Activated CD4-positive, alpha-beta T cell treated with anti-CD3 and anti-CD28 coated beads, Interleukin-2, amount 10 ng/mL, durations not matched to agents 24 days and 14 days (primary cell): ENCODE data around the gene KPNA1. TPM values are rescaled to one million over a fixed set of nuclear protein-coding genes. Genes with fewer than 3 reads are reported as not detected.

Experiments
- DNase-seq: peaks from one replicate; pipeline ENCODE4 v3.0.0; 2022
- H3K27ac Mint-ChIP-seq: one replicate; pipeline ENCODE4 v1.8.0; 2022; ENCODE audit warnings: mild to moderate bottlenecking, mixed read lengths
- H3K27me3 Mint-ChIP-seq: one replicate; pipeline ENCODE4 v1.8.0; 2022; ENCODE audit warnings: mixed read lengths
- H3K36me3 Mint-ChIP-seq: one replicate; pipeline ENCODE4 v1.8.0; 2022; ENCODE audit warnings: low read depth, mild to moderate bottlenecking, mixed read lengths
- H3K4me1 Mint-ChIP-seq: one replicate; pipeline ENCODE4 v1.8.0; 2021; ENCODE audit warnings: mixed read lengths
- H3K4me3 Mint-ChIP-seq: one replicate; pipeline ENCODE4 v1.8.0; 2022; ENCODE audit warnings: mild to moderate bottlenecking, moderate library complexity, mixed read lengths
- H3K9me3 Mint-ChIP-seq: one replicate; pipeline ENCODE4 v1.8.0; 2021; ENCODE audit warnings: mixed read lengths
- intact Hi-C: fragments of 100-400 bp; cut with micrococcal nuclease; formaldehyde crosslinking; loops from one replicate; pipeline ENCODE4 v1.15.1; 2023
- total RNA-seq: library from RNA; stranded (reverse); gene quantifications from 2 replicates; pipeline ENCODE4 v1.2.3, GENCODE V29; 2022

KPNA1 gene
- total RNA-seq, 1 donor from 2014 or later = 78.4 TPM

GRCh38 chr3:122410111-122410510 lies 104.6 kb downstream of the KPNA1 start:
- Mint-ChIP-seq H3K4me3 (no peak overlapping the region), H3K27ac (no peak overlapping the region), H3K4me1 (peaks cover 27% of the 10 kb centered on the region), H3K9me3 (no peaks in the 10 kb centered on the region), H3K27me3 (no peaks in the 10 kb centered on the region), H3K36me3 (peaks cover 70% of the 10 kb centered on the region)
- no peak for DNase-seq
- intact Hi-C loops = no loop called here

- peak overlapping the region; percentile 1 for H3K27ac Mint-ChIP-seq
- H3K4me1 Mint-ChIP-seq = peaks cover 21% of the 10 kb centered on the region
- no peak overlapping the region for H3K4me3 Mint-ChIP-seq
- no peaks in the 10 kb centered on the region for H3K27me3 Mint-ChIP-seq
- DNase-seq = no peak
- no peaks in the 10 kb centered on the region for H3K9me3 Mint-ChIP-seq
- intact Hi-C loops = no loop called here
- H3K36me3 Mint-ChIP-seq = peaks cover 72% of the 10 kb centered on the region
These were observed 105.3 kb downstream of the KPNA1 start for GRCh38 chr3:122409446-122409845.

GRCh38 chr3:122407946-122408345 lies 106.8 kb downstream of the KPNA1 start:
- Mint-ChIP-seq H3K36me3 (peaks cover 71% of the 10 kb centered on the region), H3K4me1 (peaks cover 16% of the 10 kb centered on the region), H3K27me3 (no peaks in the 10 kb centered on the region), H3K27ac (no peak overlapping the region), H3K9me3 (no peaks in the 10 kb centered on the region), H3K4me3 (no peak overlapping the region)
- intact Hi-C loops = no loop called here
- DNase-seq = no peak

- Mint-ChIP-seq H3K4me1 (peaks cover 14% of the 10 kb centered on the region), H3K27ac (no peak overlapping the region), H3K36me3 (peaks cover 68% of the 10 kb centered on the region), H3K9me3 (no peaks in the 10 kb centered on the region), H3K4me3 (no peak overlapping the region), H3K27me3 (no peaks in the 10 kb centered on the region)
- no peak for DNase-seq
- intact Hi-C loops = no loop called here
These were observed 108.5 kb downstream of the KPNA1 start for GRCh38 chr3:122406198-122406597.

GRCh38 chr3:122405015-122405414 lies 109.7 kb downstream of the KPNA1 start:
- no peak overlapping the region for H3K27ac Mint-ChIP-seq

GRCh38 chr3:122403489-122403888 lies 111.2 kb downstream of the KPNA1 start:
- Mint-ChIP-seq H3K4me3 (no peak overlapping the region), H3K4me1 (peaks cover 5% of the 10 kb centered on the region), H3K27ac (no peak overlapping the region), H3K27me3 (no peaks in the 10 kb centered on the region), H3K9me3 (no peaks in the 10 kb centered on the region), H3K36me3 (peaks cover 57% of the 10 kb centered on the region)
- DNase-seq = no peak
- intact Hi-C loops = no loop called here

More at GRCh38 chr3:122405015-122405414, 109.7 kb downstream of the KPNA1 start:
- Mint-ChIP-seq H3K27me3 (no peaks in the 10 kb centered on the region), H3K4me3 (no peak overlapping the region), H3K4me1 (peaks cover 11% of the 10 kb centered on the region), H3K9me3 (no peaks in the 10 kb centered on the region), H3K36me3 (peaks cover 65% of the 10 kb centered on the region)
- intact Hi-C loops = no loop called here
- no peak for DNase-seq

- intact Hi-C loops = no loop called here
- H3K27me3 Mint-ChIP-seq = no peaks in the 10 kb centered on the region
- peaks cover 39% of the 10 kb centered on the region for H3K4me1 Mint-ChIP-seq
- H3K9me3 Mint-ChIP-seq = no peaks in the 10 kb centered on the region
- peaks cover 48% of the 10 kb centered on the region for H3K36me3 Mint-ChIP-seq
- H3K4me3 Mint-ChIP-seq = no peak overlapping the region
- H3K27ac Mint-ChIP-seq = no peak overlapping the region
- no peak for DNase-seq
These were observed 115.8 kb downstream of the KPNA1 start for GRCh38 chr3:122398920-122399319.

- Mint-ChIP-seq H3K36me3 (peaks cover 43% of the 10 kb centered on the region), H3K27me3 (no peaks in the 10 kb centered on the region), H3K9me3 (no peaks in the 10 kb centered on the region), H3K4me3 (no peak overlapping the region), H3K27ac (peak overlapping the region; percentile 45), H3K4me1 (peaks cover 41% of the 10 kb centered on the region)
- intact Hi-C loops = no loop called here
- no peak for DNase-seq
These were observed 117.5 kb downstream of the KPNA1 start for GRCh38 chr3:122397201-122397600.

- no peak overlapping the region for H3K4me3 Mint-ChIP-seq
- intact Hi-C loops = no loop called here
- H3K4me1 Mint-ChIP-seq = peaks cover 43% of the 10 kb centered on the region
- H3K9me3 Mint-ChIP-seq = no peaks in the 10 kb centered on the region
- no peak overlapping the region for H3K27ac Mint-ChIP-seq
- H3K36me3 Mint-ChIP-seq = peaks cover 42% of the 10 kb centered on the region
- H3K27me3 Mint-ChIP-seq = no peaks in the 10 kb centered on the region
- DNase-seq = no peak
These were observed 118.2 kb downstream of the KPNA1 start for GRCh38 chr3:122396511-122396910.

GRCh38 chr3:122395582-122395981 lies 119.2 kb downstream of the KPNA1 start:
- no peaks in the 10 kb centered on the region for H3K9me3 Mint-ChIP-seq
- H3K36me3 Mint-ChIP-seq = peaks cover 40% of the 10 kb centered on the region
- intact Hi-C loops = no loop called here
- DNase-seq = no peak
- no peak overlapping the region for H3K27ac Mint-ChIP-seq
- no peak overlapping the region for H3K4me3 Mint-ChIP-seq
- no peaks in the 10 kb centered on the region for H3K27me3 Mint-ChIP-seq
- peaks cover 43% of the 10 kb centered on the region for H3K4me1 Mint-ChIP-seq

- intact Hi-C loops = loop anchor here (5.0 kb wide), 2 partner anchors 33 to 633 kb away; partner anchors contain the start of gene SEMA5B
- H3K27me3 Mint-ChIP-seq = no peaks in the 10 kb centered on the region
- H3K9me3 Mint-ChIP-seq = no peaks in the 10 kb centered on the region
- H3K4me3 Mint-ChIP-seq = no peak overlapping the region
- peaks cover 32% of the 10 kb centered on the region for H3K36me3 Mint-ChIP-seq
- peak overlapping the region; percentile 37 for H3K27ac Mint-ChIP-seq
- DNase-seq = no peak
- H3K4me1 Mint-ChIP-seq = peaks cover 45% of the 10 kb centered on the region
These were observed 120.6 kb downstream of the KPNA1 start for GRCh38 chr3:122394173-122394572.

- H3K27ac Mint-ChIP-seq = no peak overlapping the region
- peaks cover 49% of the 10 kb centered on the region for H3K4me1 Mint-ChIP-seq
- peaks cover 34% of the 10 kb centered on the region for H3K36me3 Mint-ChIP-seq
- no peak overlapping the region for H3K4me3 Mint-ChIP-seq
- H3K27me3 Mint-ChIP-seq = no peaks in the 10 kb centered on the region
- peak; percentile 72 for DNase-seq
- intact Hi-C loops = loop anchor here (1.0 to 5.0 kb wide), 5 partner anchors 9 to 634 kb away; partner anchors contain the start of genes FAM162A and SEMA5B
- no peaks in the 10 kb centered on the region for H3K9me3 Mint-ChIP-seq
These were observed 121.6 kb downstream of the KPNA1 start for GRCh38 chr3:122392868-122393844.

GRCh38 chr3:122391681-122392446 lies 122.9 kb downstream of the KPNA1 start:
- Mint-ChIP-seq H3K27ac (no peak overlapping the region), H3K27me3 (no peaks in the 10 kb centered on the region), H3K36me3 (peaks cover 39% of the 10 kb centered on the region), H3K4me1 (peaks cover 51% of the 10 kb centered on the region), H3K9me3 (no peaks in the 10 kb centered on the region), H3K4me3 (no peak overlapping the region)
- intact Hi-C loops = loop anchor here (2.0 to 5.0 kb wide), 4 partner anchors 35 to 635 kb away; partner anchors contain the start of gene SEMA5B
- DNase-seq = no peak

- intact Hi-C loops = loop anchor here (5.0 kb wide), 2 partner anchors 37 to 637 kb away; partner anchors contain the start of gene SEMA5B
- Mint-ChIP-seq H3K4me1 (peaks cover 51% of the 10 kb centered on the region), H3K27ac (no peak overlapping the region)
These were observed 124.1 kb downstream of the KPNA1 start for GRCh38 chr3:122390665-122391064.

More at GRCh38 chr3:122390665-122391064, 124.1 kb downstream of the KPNA1 start:
- no peaks in the 10 kb centered on the region for H3K9me3 Mint-ChIP-seq
- no peak for DNase-seq
- no peak overlapping the region for H3K4me3 Mint-ChIP-seq
- H3K27me3 Mint-ChIP-seq = no peaks in the 10 kb centered on the region
- H3K36me3 Mint-ChIP-seq = peaks cover 38% of the 10 kb centered on the region
